Testis (tissue), 2 donors: ENCODE measurements around the gene AKAP8.

Source experiments
- POLR2A ChIP-seq: fragments of 450-650 bp; IDR thresholded peaks from one replicate; pipeline ENCODE4 v1.6.1; 2017; ENCODE audit warnings: antibody characterized with exemption, mild to moderate bottlenecking, moderate library complexity
- TF ChIP-seq, protein P1 (sequence below), 3 experiments: fragments of 450-650 bp in 2 of 3; fragments of 200-600 bp in 1 of 3; sonication (generic) in 1 of 3; IDR thresholded peaks; one replicate each; pipeline ENCODE4 v1.5.1; 2016 to 2019; ENCODE audit warnings: antibody characterized with exemption in 3 of 3, mild to moderate bottlenecking in 2 of 3, moderate library complexity in 1 of 3

DNA sequence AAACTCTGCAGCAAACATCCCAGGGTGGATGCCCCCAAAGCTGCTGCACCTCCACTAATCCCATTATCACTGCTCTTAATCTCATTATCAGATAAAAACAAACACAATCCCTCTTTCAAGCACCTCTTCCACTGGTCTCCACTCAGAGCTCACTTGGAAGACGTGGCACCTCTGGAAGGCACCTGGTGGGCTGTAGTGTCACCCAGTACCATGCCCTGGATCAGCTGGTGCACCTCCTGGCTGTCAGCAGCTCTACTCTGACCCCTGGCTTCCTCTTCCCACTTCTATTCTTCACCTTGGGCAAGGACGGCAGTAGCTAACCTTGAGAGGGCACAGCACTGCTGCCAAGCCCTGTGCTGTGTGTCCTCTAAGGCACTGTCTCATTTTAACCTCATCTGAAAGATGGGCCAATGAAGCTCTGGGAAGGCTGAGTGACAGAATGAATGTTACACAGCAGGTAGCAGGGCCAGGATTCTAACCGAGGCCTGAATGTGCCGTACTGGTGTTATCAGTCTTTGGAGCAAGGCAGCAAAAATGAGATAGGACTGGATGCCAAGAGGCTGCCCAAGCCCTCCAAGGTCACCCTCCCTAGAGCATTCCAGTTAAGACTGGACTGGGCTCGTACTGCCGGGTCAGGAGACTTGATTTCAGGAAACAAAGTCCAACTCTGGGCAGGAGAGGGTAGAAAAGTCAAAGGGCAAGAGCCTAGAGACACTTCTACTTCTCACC, 54.6 kb downstream of the AKAP8 start:
- TF ChIP-seq, protein P1, sequence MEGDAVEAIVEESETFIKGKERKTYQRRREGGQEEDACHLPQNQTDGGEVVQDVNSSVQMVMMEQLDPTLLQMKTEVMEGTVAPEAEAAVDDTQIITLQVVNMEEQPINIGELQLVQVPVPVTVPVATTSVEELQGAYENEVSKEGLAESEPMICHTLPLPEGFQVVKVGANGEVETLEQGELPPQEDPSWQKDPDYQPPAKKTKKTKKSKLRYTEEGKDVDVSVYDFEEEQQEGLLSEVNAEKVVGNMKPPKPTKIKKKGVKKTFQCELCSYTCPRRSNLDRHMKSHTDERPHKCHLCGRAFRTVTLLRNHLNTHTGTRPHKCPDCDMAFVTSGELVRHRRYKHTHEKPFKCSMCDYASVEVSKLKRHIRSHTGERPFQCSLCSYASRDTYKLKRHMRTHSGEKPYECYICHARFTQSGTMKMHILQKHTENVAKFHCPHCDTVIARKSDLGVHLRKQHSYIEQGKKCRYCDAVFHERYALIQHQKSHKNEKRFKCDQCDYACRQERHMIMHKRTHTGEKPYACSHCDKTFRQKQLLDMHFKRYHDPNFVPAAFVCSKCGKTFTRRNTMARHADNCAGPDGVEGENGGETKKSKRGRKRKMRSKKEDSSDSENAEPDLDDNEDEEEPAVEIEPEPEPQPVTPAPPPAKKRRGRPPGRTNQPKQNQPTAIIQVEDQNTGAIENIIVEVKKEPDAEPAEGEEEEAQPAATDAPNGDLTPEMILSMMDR (IDR thresholded peaks at IDR 0.05), result no peak
- TF ChIP-seq POLR2A, result no peak
